Muscle of arm (tissue), 12 donors: ENCODE results near the gene PXDN. TPM values are rescaled to one million over a fixed set of nuclear protein-coding genes. Genes with fewer than 3 reads are reported as not detected.

Experiments
- DNase-seq: peaks from one replicate; pipeline ENCODE4 v3.0.0-alpha.2; 2013
- polyA plus RNA-seq, 12 donors: library from polyadenylated mRNA; unstranded; fragments of 120-200 nt; gene quantifications; one replicate each; pipeline ENCODE4 v1.2.1, GENCODE V29; 2013; ENCODE audit not compliant: insufficient read length in 12 of 12

The PXDN gene
- polyA plus RNA-seq, 12 donors: 130 to 264 (median 161) TPM

DNA sequence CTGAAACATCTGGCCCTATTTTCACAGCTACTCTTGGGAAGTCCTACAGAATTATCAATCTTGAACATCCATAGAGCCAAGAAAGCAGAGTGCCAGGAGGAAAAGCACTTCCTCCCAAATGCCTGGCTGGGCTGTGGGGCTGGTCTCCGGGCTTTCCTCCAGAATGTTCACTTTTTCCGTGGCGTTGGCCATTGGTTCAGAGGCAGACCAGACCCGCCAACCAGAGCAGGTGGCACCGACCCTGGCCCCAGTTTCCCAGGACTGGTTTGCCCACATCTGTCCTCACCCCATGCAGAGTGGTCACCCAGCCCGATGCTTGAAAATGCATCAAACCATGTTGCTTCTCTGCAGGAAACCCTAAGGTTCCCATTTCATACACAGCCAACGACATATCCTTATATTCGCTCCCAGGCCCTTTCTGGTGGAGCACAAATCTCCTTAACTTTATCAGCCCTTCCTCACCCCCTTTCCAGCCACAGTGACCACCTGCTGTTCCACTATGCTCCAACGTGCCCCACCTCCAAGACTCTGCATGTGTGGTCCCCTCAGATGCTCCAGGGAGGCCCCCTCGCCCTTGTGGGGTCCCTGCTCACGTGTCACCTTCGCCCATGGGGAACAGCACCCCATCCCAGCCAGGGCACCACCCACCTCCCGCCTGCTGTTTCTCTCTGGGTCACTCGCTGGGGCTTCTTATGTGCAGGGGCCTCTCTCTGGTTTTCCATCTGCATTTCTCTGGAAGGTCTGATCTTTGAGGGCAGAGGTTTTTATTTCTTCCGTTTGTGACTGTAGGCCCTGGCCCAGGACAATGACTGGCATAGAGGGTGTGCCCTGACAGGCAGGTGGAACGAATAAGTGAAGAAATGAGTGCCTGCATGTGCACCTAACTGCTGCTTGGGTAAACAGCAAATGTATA, 92.9 kb downstream of the PXDN start:
- peak; percentile 31 for DNase-seq

DNA sequence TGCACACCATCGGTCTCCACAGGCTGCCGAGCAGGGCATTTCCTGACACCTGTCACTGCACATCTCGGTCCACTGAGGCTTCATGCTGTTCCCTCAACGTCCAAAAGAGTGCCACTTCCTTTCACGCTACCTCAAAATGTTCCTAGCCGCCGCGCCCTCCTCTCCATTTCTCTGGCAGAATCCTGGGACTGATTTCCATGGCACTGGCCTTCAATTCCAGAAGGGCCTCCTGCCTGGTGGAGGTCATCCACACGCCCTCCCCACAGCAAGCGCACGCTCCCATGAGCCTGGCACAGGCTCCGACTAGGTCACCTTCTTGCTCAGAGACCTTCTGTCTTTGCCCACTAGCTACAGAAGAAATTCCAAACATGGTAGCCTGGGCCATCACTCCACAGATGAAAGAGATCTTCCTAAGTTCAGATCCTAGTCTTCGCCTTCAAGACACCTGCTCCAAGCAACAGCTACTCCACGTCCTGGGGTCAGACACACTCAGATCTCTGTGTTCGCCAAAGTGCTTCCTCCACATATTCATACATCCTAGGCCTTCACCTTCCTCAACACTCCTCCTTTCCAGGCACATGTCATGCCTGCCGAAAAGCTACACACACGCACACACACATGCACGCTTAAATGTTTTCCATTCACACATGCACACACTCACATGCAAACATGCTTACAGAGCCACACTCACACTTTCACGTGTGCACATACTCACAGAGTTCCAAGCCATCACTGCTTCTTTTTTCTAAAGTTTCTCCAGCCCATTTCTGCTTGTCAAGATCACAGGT, 94.0 kb downstream of the PXDN start:
- DNase-seq: no peak

DNA sequence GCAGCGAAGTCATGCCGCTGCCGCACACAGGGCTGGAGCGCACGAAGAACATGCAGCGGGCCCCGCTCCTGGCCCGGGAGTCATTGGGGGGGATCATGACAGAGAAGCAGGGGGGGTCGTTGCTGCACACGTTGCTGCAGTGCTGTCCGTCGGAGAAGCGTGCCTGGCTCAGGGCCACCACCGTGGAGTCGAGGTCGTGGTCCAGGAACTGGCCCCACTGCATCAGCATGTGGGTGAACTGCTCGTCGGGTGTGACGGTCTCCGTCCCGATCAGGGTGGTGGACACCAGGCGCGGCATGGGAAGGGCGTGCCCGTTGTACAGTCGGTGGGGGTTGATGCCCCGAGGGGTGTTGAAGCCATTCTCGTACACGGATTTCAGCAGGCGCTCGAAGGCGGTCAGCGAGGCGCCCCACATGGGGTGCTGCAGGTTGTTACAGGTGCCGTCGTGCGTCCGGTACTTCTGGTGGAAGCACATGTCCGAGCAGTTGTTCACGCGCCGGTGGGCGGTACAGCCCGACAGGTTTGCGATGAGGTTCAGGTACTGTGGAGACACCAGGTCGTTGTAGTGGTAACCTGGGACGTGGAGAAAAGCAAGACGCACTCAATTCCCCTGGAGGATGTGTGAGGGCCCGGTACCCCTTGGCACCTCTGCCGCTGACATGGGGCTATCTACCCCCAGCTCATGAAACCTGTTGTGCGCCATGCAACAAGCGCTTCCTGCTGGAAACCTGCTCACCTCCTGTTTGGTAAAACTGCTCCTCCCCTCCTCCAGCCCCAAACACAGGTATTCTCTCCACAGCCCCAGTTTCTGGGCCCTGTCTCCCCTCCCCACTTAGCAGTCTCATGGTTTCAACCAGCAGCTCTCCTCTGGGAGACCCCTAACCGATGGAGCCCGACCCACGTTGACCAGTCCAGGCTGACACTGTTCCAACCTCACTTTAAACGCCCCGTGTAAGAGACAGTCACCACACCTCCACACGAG, 94.9 kb downstream of the PXDN start:
- DNase-seq: no peak

DNA sequence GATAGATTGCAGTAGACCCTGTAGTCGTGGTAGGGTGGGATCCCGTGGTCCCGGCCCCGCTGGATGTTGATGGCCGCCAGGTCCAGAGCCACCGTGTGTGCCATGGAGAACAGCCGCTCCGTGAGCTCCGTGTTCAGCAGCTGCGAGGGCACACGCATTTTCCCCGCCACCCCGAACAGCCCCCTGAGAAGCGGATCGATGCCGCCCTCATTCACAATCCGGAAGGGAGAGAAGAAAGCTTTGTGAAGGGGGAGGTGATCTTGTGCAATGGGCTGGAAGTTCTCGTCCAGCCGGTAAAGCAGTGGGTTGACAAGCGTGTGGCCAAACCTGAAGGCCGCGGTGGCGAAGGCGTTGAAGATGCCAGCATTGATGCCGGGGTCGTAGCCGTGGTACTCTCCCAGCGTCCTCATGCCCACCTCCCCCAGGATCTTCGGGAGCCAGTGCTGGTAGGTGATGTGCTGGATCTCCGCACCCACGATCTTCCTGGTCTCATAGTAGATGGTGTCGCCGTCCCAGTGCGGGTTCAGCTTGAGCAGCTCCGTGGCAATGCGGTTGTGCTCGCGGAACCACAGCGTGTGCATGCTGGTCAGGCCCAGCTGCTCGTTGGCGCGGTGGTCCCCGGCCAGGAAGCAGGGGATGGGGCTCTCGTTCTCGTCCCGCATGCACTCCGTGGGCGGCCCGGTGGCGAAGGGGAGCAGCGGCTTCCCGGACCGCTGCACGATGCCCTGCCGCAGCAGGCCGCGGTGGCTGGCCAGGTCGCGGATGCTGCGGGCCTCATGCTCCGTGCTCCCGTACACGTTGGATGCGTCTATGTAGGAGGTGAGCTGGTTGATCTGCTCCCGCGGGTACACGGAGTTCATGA, 95.8 kb downstream of the PXDN start:
- no peak for DNase-seq

DNA sequence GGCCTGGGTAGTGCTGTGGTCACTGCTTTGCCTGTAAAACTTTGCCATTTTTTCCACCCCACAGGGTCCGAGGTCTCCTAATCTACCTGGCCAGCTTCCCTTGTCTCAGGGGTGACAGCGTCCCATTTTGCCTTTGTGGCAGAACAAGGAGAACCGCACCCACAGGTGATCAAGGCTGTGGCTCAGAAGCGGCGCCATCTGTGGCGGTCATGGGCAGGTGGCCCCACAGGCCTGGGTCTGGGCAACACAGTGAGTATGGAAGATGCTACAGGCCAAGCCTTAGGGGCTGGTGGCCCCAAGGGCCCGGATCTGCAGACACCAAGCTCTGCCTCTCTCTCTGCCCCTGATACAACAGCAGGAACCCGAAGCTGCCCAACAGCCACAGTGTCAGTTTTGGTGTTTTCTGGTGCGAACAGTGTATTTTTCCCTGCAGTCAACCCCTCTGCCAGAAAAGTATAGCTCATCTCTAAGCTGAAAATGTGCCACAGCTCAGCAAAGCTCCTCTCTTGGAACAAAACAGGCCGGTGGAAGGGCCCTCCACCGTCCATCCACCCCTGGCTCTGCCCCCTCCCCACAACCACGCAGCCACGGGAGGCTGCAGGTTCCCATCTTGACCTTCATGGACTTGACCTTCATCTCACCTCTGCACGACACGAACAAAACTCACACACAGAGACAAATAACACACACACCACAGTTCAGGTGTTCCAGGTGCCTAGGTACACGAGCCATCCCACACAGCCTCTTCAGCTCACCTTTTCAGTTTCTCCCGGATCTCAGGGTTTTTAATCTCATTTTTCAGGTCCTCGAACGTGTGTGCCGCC, 96.7 kb downstream of the PXDN start:
- no peak for DNase-seq

DNA sequence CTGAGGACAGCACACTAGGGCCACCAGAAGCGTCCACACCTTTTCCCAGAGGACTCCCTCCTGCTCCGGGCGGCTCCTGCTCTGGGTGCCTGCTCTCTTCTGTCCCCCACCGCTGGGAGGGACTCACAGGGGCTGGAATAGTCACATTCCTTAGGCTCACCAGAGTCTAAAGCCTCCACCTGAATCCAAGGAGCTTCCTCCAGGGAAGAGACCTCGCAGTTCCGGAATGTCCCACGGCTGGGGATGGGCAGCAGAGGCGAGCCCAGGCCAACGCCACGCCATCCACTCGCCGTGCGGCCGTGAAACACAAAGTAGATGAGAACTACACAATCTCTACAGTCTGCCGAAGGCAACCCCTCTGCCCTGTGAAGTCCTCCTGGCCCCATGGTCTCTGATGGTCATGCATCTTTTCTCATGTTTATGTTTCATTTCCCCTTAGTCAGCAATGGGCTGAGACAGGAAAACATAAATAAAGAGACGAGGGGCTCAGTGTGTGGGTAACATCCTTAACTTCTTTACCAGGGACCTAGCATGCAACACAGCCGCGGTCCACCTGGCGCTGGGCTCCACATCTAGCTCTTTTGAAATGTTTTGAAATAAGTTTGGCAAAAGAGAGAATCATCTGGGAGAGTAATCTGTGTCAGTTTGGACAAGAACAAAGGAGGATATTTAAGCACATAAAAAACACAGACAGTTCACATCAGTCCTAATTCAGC, 98.4 kb downstream of the PXDN start:
- DNase-seq: no peak

DNA sequence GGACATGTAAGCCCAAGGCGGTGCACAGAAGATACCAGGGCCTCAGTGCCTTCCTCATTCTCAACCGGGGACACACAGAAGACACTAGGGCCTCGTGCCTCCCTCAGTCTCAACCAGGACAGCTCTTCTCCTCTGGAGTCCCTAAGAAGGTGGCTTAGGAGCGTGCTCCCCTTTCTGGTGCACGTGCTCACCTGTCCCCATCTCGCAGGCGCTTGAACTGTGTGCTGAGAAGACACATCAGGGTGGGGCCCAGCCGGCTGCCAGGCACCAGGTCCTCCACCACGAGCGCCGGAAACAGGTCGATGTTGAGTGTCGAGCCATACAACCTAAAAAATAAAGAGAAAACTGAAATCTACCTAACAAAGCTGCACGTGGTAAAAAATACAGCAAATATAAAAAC, 99.9 kb downstream of the PXDN start:
- DNase-seq: no peak

DNA sequence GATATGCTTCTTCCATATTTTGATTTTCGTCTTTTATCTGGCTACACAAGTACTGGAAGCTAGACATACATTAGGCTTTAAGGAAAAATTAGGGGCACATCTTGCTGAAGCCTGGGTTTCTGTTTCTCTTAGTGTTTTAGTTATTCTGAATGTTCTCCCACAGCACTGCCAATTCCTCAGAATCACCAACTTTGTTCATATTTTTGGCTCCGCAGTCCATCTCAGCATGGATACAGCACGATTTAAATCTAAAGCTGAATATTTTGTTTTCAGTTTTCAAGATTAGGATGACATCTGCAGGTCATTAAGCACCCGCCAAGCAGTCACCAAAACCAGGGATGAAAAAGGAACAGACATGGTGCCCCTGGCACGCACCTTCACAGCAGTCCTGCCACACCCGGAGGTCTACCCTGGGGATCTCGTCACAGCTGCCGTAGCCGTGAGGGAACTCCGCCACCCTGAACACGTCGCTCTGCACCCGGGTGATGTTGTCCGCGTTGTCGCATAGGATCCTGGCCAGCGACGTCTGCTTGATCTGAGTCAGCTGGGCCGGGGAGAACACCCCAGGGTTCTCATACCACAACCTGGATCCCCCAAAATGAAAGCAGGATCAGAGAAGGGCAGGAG, 101.2 kb downstream of the PXDN start:
- no peak for DNase-seq

DNA sequence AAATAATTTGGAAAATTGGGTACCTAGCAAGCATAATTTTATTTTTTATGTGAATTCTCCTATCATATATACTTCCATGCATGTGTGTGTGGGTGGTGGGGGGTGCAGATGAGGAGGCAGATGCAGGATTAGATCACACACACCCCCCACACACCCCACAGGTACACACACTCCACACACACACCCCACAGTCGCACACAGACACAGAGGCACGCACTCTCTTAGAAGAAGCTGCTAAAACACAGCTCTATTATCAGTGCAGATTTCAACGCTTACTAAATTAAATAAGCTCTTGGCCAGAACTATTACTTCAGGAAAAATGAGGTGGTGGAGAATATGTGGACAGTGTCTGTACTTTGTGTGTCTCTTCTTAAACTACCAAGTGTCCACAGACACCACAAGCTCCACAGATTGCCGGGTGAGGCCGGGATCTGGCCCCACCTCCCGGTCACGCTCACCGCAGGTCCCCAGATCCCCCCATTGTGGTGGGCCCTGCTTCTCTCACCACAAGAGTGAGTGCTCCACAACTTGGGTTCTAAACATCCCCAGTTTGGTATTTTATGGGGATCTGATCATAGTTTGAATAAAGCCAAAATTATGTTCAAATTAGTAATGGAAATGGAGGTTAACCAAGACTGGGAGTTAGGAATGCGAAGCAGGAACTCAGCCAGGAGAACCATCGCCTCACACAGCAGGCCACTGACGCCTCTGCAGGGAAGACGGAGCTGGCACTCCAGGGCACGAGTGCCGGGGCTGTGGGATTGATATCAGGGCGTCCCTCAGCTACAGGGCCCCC, 102.1 kb downstream of the PXDN start:
- no peak for DNase-seq

DNA sequence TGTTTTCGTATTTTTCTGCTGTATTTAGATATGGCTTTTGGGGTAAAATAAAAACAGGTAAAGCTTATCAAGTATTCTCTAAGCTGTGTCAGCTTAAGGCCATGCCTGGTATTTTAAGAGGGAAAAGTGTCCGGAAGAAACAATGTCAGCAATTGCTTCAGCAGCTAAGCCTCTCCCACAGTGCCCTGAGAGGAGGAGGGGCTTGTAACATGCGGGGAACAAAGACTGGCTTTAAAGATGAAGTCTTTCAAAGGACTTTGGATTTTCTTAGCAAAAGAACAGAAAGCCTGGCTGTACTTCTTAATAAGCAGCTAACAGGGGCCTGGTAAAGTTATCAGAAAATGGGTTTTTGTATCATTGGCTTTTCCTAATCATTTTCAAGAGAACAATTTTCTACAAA, 102.8 kb downstream of the PXDN start:
- DNase-seq: no peak

DNA sequence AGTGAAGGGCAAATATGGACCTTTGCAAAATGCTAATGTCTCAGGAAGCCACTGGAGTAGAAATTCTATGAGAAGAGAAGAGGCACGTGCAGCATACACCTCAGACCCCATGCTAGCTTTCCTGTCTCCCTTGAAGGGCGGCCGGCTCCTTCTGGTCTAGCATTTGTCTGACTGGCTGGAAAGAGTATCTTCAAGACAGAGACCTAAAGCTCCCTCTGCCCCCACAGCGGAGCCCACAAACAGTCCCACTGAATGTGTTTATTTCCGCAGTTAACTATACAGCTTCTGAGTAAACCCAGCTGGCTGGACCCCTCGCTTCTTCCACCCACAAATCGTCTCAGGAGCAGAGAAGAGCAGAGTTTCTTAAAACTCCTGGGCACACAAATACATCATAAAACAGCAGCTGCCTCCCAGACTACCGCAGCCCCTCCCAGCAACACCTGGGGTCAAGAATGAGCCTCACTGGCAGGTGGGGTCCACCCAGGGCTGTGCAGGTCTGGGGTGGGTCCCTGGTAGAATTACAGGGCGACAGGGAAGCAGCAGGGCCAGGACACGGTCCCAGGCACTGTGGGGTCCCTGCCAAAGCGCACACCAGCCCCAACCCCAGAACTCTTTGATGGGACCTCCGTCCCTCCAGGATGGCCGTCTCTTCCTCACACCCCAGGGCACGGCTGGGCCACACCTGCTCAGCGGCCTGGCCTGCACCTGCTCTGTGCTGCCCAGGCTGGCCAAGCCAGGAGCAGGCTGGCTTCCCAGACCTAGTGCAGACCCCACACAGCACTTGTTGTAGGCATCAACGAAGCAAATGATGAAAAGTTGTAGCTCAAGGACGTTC, 103.8 kb downstream of the PXDN start:
- DNase-seq: no peak

DNA sequence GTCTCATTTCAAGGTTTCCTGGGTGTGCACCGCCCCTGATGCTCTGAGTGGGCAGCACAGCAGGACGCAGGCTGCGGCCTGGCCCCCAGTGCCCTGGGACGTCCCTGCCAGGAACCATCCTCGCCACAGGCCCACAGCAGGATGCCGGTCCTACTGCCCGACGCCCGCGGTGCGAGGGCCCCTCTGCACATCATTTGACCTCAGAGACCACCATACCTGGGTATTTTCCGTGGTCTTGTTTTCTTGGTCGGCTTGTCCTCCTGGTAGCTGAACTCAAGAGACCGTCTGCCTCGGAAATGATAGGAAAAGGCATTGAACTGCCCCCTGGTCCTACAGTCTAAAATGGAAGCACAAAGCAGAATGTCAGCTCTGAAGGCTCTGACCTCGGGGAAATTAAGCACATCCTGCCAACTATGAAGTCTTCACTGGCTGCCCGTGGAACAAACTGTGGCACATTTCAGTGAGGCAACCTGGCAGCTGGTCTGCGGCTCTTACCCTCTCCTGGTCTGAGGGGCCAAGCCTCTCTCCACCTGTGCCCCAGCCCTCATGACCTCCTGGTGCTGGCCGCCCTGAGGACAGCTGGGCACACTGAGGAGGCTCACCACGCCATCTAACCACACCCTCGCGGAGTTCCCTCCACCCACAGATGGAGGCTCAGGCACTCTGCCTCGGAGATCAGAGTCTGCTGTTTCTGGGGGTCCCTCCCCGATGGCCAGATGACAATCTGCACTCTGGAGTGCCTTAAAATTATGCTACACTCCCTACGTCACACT, 105.0 kb downstream of the PXDN start:
- no peak for DNase-seq

DNA sequence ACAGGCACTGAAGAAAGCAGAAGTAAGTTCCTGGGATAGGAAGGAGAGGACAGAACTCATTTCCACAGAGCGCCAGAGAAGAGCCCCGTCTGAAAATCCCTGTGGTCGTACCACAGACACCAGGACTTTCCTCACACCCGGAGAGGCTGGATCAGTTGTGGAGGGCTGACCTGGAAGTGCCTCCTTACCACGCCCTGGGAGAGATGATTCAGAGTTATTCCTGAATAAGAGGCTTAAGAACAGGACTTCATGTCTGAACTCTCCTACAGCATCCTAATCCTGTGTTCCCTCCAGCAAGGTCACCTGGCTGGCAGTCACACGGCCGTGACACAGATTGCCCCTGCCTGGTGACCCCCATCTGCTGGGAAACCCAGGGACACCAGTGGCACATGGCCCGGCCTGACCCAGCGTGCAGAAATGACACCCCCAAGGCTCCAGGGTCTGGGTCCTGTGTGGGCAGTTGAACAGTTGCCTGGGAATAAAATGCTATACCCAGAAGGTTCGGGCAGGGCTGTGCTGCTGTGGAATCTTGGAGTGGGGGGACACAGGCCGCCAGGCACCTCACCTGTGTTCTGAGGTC, 105.9 kb downstream of the PXDN start:
- DNase-seq: no peak

DNA sequence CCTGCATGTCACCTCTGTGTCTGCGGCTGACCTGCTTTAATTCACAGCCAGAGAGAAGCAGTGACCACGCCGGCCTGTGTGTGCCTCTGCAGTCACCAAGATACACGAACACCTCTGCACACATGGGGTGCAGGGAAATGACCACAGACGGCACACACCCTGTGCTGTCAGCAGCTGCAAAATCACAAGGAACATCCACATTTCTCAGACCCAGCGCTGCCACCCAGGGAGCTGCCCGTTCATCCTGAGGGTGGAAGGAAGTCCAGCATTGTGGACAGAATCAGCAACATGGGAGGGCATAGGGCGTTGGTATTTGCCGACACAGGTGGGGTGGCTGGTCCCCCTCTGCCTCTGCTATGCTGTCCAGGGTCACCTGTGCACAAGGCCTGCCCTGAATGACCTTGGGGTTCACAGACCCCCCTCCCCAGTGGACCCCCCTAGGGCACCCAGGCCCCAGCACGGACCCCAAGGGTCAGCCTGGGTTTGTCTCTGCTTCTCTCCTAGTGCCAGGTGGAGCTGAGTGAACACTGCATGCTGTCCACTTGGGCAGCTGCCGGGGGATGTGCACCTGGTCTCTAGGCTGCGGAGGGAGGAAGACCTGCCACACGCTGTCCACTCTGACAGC, 107.4 kb downstream of the PXDN start:
- DNase-seq: no peak

DNA sequence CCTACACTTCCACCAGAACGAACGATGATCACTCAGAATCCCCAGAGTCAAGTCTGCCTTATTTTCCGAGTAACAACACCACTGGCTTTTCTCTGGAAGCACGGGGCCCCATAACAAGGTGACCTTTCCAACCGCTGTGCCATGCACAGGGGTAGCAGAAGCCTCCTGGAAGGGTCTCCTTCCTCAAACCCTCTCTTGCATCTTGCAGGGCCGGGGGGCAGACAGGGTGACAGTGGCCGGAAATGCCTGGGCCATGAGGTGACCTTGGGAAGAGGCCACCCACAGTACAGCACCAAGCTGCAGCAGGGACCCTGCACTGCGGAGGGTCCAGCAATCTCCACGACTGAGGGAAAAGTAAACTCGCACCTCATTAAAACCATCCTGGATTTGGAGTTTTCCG, 108.5 kb downstream of the PXDN start:
- no peak for DNase-seq
